ENCODE data around the gene GALM.
"Not testable (repeated sequence)": the region's sequence is repeated elsewhere in the genome, so short reads cannot be mapped to it uniquely, and the experiment has no call there.

Gene GALM

DNA sequence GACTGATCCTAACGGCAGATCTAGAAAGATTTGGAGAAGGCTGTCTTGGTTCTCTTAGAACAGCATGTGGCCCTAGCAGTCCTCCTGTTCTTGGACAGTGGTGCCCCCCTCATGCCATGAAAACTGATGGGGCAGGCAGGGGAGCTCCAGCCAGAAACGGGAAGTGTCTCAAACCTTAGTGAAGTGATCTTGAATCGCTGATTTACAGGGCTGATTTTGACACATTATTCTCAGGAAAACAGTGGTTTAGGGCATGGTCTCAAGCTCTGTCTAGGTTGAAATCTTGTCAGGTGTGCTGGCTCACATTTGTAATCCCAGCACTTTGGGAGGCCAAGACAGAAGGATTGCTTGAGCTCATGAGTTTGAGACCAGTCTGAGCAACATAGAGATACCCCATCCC is 47.4 kb downstream of the GALM start:
- DNase-seq = no peak

- DNase-seq = not testable (repeated sequence)
These were observed 49.0 kb downstream of the GALM start for GRCh38 chr2:38714941-38715340.

GRCh38 chr2:38716185-38716584 is 50.3 kb downstream of the GALM start:
- DNase-seq = no peak

DNA sequence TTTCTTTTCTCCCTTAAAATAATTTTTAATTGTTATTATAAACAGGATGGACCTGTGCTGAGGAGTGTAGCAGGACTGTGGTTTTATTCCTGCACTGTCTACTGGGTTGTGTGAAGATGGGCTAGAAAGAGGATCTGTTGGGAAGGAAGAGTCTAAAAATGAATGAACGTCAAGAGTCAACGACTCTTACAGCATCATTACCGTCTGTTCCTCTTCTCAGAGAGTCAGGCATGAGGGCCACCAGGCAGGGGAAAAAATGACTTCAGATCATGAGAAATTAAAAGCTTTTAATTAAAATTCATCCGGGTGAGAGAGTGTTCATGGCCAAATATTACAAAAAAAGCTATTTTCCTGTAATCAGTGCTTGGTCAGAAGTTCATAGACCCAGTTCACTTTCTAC is 52.7 kb downstream of the GALM start:
- DNase-seq = no peak

GRCh38 chr2:38719706-38720105 is 53.8 kb downstream of the GALM start:
- no peak for DNase-seq

DNA sequence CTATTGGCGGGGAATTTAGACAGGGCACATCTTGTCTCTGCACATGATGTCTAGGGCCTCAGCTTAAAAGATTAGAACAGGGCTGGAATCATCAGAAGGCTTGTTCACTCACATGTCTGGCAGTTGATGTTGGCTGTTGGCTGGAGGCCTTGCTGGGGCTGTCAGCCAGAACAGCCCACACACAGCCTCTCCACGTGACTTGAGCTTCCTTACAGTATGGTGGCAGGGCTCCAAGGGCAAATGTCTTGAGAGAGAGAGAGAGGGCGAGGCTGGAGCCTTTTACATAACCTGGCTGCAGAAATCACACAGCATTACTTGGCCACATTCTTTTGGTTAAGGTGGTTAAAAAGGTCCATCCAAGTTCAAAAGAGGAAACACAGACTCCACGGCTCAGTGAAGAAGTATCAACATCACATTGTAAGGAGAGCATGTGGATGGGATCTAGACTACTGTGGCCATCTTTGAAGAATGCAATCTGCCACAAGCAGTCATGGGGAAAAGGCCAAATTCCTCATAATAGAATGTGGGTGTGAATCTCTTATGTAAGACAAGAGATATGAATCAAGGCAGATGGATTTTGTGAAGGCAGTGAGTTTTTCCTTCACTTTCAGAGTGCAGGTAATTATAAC is 54.8 kb downstream of the GALM start:
- no peak for DNase-seq

GRCh38 chr2:38722271-38723061 is 56.6 kb downstream of the GALM start:
- peak; percentile 64 for DNase-seq

GRCh38 chr2:38723173-38723572 is 57.3 kb downstream of the GALM start:
- DNase-seq = no peak

DNA sequence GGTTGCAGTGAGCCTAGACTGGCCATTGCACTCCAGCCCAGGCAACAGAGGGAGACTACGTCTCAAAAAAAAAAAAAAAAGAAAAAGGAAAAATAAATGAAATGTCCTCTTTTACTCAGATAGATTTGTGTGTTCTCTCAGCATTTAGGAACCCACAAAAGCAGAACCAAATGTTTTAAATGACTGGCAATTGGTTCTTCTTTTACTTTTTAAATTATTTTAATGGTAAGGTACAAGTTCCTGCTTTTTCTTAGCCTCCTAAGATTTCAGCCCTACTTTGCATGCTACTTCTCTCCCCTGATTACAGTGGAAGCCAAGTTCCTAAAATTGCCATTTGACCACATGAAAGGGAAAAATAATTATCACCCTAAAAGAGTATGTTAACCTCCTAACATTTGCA is 61.7 kb downstream of the GALM start:
- no peak for DNase-seq

GRCh38 chr2:38728694-38729093 is 62.8 kb downstream of the GALM start:
- no peak for DNase-seq

DNA sequence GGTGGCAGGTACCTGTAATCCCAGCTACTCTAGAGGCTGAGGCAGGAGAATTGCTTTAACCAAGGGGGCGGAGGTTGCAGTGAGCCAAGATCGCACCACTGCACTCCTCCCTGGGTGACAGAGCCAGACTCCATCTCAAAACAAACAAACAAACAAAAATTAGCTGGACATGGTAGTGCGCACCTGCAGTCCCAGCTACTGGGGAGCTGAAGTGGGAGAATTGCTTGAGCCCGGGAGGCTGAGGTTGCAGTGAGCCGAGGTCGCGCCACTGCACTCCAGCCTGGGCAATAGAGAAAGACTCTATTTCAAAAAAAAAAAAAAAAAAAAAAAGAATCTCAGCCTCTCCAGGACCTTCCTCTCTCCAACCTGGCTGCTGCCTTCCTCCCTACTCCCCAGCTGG is 65.2 kb downstream of the GALM start:
- DNase-seq = no peak

GRCh38 chr2:38731684-38732221 is 65.8 kb downstream of the GALM start:
- DNase-seq = no peak

DNA sequence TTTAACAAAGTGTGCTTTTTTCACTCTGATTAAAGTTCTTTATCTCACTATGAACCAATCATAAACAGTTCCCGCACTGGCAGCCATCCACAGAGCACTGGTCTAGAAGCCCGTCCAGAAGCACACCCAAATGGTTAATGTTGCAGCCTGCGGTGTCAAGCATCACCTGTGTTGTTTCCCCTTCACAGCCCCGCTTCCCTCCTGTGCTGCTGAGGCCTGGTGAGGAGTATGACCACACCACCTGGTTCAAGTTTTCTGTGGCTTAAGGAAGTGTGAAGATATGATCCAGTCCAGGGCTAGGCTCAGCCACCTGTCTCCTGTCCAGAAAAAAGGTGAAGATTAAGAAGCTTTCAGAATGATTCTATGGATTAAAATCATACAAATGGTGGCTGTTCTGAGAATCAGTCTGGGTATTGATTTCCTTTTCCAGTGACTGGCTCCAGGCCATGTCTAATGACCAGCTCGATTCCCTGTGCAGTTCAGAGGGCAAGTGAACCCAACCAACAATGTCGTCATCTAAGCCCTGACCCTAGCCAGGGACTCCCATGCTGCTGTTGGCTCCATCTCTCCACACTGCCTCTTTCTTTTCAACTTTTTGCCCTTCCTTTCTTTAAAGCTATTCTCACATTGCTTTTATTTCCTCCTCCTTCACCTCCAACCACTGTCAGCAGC is 67.5 kb downstream of the GALM start:
- DNase-seq = no peak

DNA sequence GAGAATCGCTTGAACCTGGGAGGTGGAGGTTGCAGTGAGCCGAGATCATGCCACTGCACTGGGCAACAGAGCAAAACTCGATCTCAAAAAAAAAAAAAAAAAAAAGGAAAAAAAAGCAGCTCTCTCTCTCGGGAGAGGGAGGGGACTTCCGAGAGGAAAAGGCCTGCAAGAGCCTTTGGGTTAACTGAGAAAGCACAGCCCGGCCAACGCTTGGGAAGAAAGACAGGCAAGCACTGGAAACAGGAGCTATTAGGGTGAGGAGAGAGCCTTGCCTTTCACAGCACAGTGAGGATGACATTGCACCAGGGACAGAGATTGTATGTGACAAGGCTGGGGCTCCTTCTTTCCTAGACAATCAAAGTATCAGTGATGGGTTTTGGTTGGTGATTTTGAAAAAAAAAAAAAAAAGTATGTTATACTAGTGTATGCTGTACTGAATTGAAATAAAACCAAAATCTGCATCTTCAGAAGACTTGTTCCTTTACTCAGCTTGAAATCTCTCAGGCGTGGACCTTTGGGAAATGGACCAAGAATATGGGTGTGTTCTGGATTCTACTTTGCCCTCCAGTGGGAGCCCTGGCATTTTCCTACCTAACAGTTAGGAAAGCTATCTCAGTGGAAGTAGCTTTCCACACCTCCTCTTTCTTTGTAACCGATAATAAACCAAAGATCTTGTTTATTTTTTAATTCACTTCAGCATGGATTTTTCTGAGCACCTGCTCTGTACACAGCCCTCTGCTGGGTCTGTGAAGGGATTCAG is 68.6 kb downstream of the GALM start:
- no peak for DNase-seq

DNA sequence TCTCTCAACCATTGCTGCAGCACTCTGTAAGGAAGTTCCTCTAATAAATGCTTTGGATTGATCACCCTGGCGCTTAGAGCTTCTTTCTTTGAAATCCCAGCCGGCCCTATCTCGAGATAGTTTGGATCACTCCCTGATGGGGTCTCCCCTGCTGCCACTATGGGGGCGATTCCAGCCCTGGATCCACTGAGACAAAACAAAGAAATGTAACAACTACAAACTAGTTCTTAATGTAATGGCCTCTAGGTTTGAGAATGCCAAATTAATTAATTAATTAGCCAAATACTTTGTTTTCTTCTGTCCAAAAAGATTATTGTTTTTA is 70.0 kb downstream of the GALM start:
- DNase-seq = no peak

DNA sequence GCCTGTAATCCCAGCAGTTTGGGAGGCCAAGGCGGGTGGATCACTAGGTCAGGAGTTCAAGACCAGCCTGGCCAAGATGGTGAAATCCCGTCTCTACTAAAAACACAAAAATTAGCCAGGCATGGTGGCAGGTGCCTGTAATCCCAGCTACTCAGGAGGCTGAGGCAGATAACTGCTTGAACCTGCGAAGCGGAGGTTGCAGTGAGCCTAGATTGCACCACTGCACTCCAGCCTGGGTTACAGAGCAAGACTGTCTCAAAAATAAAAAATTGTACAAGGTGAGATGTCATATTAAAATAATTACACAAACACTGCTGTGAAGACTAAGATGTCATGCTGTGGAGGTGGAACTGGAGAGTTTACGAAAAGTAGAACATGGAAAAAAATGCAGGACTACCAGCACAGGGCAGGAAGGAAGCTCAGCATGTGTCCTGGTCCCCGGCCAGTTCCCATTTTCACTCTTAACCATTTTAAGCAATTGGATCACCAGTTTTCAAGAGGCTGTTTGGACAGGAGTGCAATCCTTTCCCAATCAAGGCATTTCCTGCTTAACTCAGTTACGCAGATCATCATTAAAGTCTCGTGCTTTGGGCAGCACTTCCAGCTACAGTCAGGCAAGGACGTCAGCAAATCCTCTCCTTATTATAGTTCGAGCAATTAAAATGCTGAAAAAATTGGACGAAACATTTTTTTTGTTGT is 71.2 kb downstream of the GALM start:
- DNase-seq = not testable (repeated sequence)

- no peak for DNase-seq
These were observed 72.0 kb downstream of the GALM start for GRCh38 chr2:38737925-38738324.

DNA sequence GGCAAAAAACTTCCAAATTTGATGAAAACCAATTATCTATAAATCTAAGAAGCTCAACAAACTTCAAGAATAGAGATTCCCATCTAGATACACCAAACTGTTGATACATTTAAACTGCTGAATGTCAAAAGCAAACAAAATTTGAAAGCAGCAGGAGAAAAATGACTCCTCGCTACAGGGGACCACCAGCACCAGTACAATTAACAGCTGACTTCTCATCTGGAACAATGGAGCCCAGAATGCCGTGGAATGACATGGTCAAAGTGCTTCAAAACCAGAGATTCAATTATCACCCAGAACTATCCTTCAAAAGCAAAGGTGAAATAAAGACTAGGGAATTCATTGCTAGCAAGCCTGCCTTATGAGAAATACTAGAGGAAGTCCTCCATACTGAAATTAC is 73.6 kb downstream of the GALM start:
- DNase-seq = no peak

DNA sequence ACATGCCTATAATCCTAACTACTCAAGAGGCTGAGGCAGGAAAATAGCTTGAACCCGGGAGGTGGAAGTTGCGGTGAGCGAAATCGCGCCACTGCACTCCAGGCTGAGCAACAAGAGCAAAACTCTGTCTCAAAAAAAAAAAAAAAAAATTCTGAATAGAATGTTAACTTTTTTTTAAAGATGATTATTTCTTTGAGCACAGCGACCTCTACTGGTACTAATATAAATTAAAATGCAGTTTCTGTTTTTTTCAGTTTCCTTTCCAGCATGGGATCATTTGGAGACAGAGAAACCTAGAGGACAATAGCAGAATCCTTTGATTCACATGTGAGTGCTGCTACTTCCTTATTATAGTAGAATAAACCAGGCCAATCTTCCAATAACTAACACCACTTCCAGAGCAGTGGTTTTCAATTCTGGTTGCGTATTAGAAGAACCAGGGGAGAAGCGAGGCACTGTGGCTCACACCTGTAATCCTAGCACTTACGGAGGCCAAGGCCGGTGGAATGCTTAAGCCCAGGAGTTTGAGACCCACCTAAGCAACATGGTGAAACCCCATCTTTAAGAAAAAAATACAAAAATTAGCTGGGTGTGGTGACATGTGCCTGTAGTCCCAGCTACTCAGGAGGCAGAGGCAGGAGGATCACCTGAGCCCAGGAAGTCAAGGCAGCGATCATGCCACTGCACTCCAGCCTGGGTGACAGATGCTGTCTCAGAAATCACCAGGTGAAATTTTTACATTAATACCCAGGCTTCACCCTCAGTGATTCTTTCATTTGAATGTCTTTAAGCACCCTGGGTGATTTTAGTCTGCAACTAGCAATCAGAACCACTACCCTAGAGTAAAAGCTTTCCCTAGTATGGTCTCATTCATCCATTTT is 75.2 kb downstream of the GALM start:
- DNase-seq = no peak

DNA sequence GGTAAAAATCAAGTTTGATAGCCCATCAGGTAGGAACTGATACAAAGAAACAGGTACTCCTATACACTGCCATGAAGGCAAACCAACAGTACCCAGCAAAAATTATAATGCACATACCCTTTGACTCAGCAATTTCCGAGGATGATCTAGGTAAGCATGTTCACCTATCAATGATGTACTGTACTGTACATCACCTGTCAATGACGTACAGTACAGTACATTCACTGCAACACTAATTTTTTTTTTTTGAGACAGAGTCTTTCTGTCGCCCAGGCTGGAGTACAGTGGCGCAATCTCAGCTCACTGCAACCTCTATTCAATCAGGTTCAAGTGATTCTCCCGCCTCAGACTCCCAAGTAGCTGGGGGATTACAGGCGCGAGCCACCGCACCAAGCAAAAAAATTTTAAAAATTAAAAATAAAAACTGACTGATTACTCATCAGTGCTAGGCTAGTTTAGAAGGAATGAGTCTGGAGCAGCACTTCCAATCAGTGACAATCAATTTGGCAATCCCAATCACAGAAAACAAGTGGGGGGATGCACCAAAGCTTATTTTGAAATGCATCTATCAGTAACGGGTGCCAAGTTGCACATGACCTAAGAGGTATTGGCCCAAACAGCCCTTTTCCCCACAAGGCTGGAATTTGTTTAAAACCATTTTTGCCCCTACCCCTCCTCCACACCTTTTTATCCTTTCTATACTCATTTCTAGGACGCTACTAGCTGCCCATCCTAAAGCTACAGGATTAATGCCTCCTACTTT is 77.1 kb downstream of the GALM start:
- no peak for DNase-seq

Data from GDM1 (cell line).